K562 (cell line): ENCODE measurements around the gene POU4F3. TPM values are rescaled to one million over a fixed set of nuclear protein-coding genes. Genes with fewer than 3 reads are reported as not detected.

Experiments
- ATAC-seq: fragments of 200-7000 bp; cut with Tn5 transposase; 3 replicates; pipeline ENCODE4 v1.9.1; 2020; ENCODE audit warnings: moderate library complexity
- BruUV-seq: library from RNA; stranded (reverse); fragments of 400-500 nt; replicated peaks from 2 replicates; lab custom pipeline; 2021; lab: Mats Ljungman, UMichigan
- CTCF ChIA-PET: fragments of 300-600 bp; formaldehyde crosslinking; extraction: SDS; loops from one replicate; lab custom pipeline; 2021; ENCODE audit warnings: low intra/inter-chr PET ratio; lab: Yijun Ruan, JAX
- POLR2A ChIA-PET: fragments of 300-600, 350-650 bp; sonication (Branson Sonifier 250); formaldehyde crosslinking; extraction: SDS; loops from one replicate; lab custom pipeline; 2021; ENCODE audit warnings: antibody characterized with exemption, inconsistent platforms; lab: Yijun Ruan, JAX
- DNase-seq, 4 experiments: peaks; one replicate each; pipeline versions ENCODE4 v3.0.0 to v3.0.0-alpha.2; 2011 to 2018; ENCODE audit warnings: low spot score in 3 of 4, mixed read lengths in 3 of 4; ENCODE audit errors: extremely low read depth in 1 of 4
- FAIRE-seq: peaks from 2 replicates; lab custom pipeline; 2011; peaks lifted over from hg19 to GRCh38; lab: Jason Lieb, UNC
- H2AFZ ChIP-seq: 2 replicates; pipeline ENCODE4 v1.6.0; 2011; ENCODE audit warnings: low read depth, low read length, control low read depth, inconsistent platforms
- H3K27ac ChIP-seq: fragments of 200-600 bp; 3 replicates; pipeline ENCODE4 v1.8.0; 2011; ENCODE audit warnings: low read depth, mild to moderate bottlenecking, control low read depth, inconsistent platforms, low read length, moderate library complexity, mixed read lengths; ENCODE audit errors: extremely low read depth
- H3K27me3 ChIP-seq, 2 experiments: fragments of 300-600 bp in 1 of 2; 2 replicates in 1 of 2; 3 replicates in 1 of 2; pipeline versions ENCODE4 v1.6.0 to v1.8.0; 2011; ENCODE audit warnings: inconsistent platforms in 2 of 2, low read length in 2 of 2, mild to moderate bottlenecking in 1 of 2, mixed read lengths in 1 of 2, moderate library complexity in 1 of 2; ENCODE audit not compliant: control insufficient read depth in 2 of 2, insufficient read depth in 2 of 2
- H3K36me3 ChIP-seq: fragments of 300-600 bp; 3 replicates; pipeline ENCODE4 v1.8.0; 2011; ENCODE audit warnings: mild to moderate bottlenecking, low read length, inconsistent platforms; ENCODE audit not compliant: control insufficient read depth, insufficient read depth
- H3K4me1 ChIP-seq, 2 experiments: fragments of 200-600 bp in 1 of 2; replicated peaks in 1 of 2; 2 replicates in 1 of 2; 3 replicates in 1 of 2; pipeline versions ENCODE4 v1.5.1 to v1.8.0; 2011; ENCODE audit warnings: inconsistent platforms in 2 of 2, low read length in 2 of 2, mild to moderate bottlenecking in 1 of 2, mixed read lengths in 1 of 2, moderate library complexity in 1 of 2; ENCODE audit not compliant: control insufficient read depth in 2 of 2, insufficient read depth in 2 of 2
- H3K4me2 ChIP-seq: 2 replicates; pipeline ENCODE4 v1.6.1; 2011; ENCODE audit warnings: low read length, control low read depth, inconsistent platforms, mixed read lengths; ENCODE audit not compliant: insufficient read depth
- H3K4me3 ChIP-seq: fragments of 200-600 bp; sonication (generic), shearing (Covaris generic); 2 replicates; pipeline ENCODE4 v1.5.1; 2016; ENCODE audit warnings: control low read depth, inconsistent platforms
- H3K79me2 ChIP-seq: fragments of 200-600 bp; 3 replicates; pipeline ENCODE4 v1.8.0; 2011; ENCODE audit warnings: low read length, inconsistent platforms; ENCODE audit not compliant: control insufficient read depth, insufficient read depth
- H3K9ac ChIP-seq, 2 experiments: 2 replicates each; pipeline versions ENCODE4 v1.6.0 to v1.6.1; 2011; ENCODE audit warnings: low read depth in 2 of 2, low read length in 2 of 2, control low read depth in 1 of 2, inconsistent platforms in 1 of 2, mild to moderate bottlenecking in 1 of 2, mixed read lengths in 1 of 2; ENCODE audit not compliant: insufficient read depth in 1 of 2
- H3K9me1 ChIP-seq: one replicate; pipeline ENCODE4 v1.6.0; 2011; ENCODE audit warnings: inconsistent platforms, mild to moderate bottlenecking, low read length, moderate library complexity; ENCODE audit not compliant: control insufficient read depth, insufficient read depth
- H3K9me3 ChIP-seq: replicated peaks from 2 replicates; pipeline ENCODE4 v1.5.1; 2011; ENCODE audit warnings: low read depth, low read length, inconsistent platforms; ENCODE audit not compliant: control insufficient read depth, insufficient read depth
- H4K20me1 ChIP-seq: replicated peaks from 2 replicates; pipeline ENCODE4 v1.6.1; 2011; ENCODE audit warnings: low read length, inconsistent platforms, mixed read lengths; ENCODE audit not compliant: control insufficient read depth, insufficient read depth
- ARID1B ChIP-seq: fragments of 450-650 bp; IDR thresholded peaks from 2 replicates; pipeline ENCODE4 v1.6.1; 2016; ENCODE audit warnings: antibody characterized with exemption, mild to moderate bottlenecking, inconsistent platforms
- BRD4 ChIP-seq: fragments of 200-600 bp; sonication (generic); IDR thresholded peaks from 2 replicates; pipeline ENCODE4 v1.6.1; 2017; ENCODE audit warnings: inconsistent platforms
- CHD2 ChIP-seq: IDR thresholded peaks from 2 replicates; pipeline ENCODE4 v1.6.1; 2011; ENCODE audit warnings: low read depth, low read length
- CTBP1 ChIP-seq: fragments of 450-650 bp; IDR thresholded peaks from 2 replicates; pipeline ENCODE4 v1.6.1; 2016; ENCODE audit warnings: borderline replicate concordance
- FOXK1 ChIP-seq: sonication (generic); formaldehyde crosslinking; IDR thresholded peaks from 2 replicates; pipeline ENCODE4 v1.8.0; 2022; ENCODE audit warnings: missing genetic modification reagents, mild to moderate bottlenecking, borderline replicate concordance
- HDAC1 ChIP-seq, 2 experiments: fragments of 450-650 bp; IDR thresholded peaks; 2 replicates each; pipeline ENCODE4 v1.6.1; 2016 to 2017; ENCODE audit warnings: inconsistent platforms in 1 of 2, mild to moderate bottlenecking in 1 of 2, moderate library complexity in 1 of 2
- LEF1 ChIP-seq: fragments of 450-650 bp; IDR thresholded peaks from 2 replicates; pipeline ENCODE4 v1.6.1; 2016; ENCODE audit warnings: mild to moderate bottlenecking
- MEF2A ChIP-seq: IDR thresholded peaks from 2 replicates; pipeline ENCODE4 v1.6.1; 2011; ENCODE audit warnings: low read depth, mild to moderate bottlenecking, low read length, moderate library complexity; ENCODE audit not compliant: control insufficient read depth
- POLR2G ChIP-seq: fragments of 200-400 bp; formaldehyde crosslinking; IDR thresholded peaks from 2 replicates; pipeline ENCODE4 v1.6.1; 2017; ENCODE audit warnings: low read depth, mild to moderate bottlenecking, antibody characterized with exemption, low read length, moderate library complexity
- RAD21 ChIP-seq, 2 experiments: fragments of 250-450 bp in 1 of 2; fragments of 450-650 bp in 1 of 2; sonication (Bioruptor Pico) in 1 of 2; formaldehyde crosslinking in 1 of 2; IDR thresholded peaks in 1 of 2; conservative IDR thresholded peaks in 1 of 2; 2 replicates each; pipeline versions ENCODE4 v1.4.0 to v1.8.0; 2020 to 2022; ENCODE audit warnings: mild to moderate bottlenecking in 2 of 2, moderate library complexity in 1 of 2
- RBM15 ChIP-seq: fragments of 200-400 bp; formaldehyde crosslinking; IDR thresholded peaks from 2 replicates; pipeline ENCODE4 v1.6.1; 2018; ENCODE audit warnings: mild to moderate bottlenecking, low read length, moderate library complexity; ENCODE audit not compliant: insufficient read depth
- TFAP4 ChIP-seq: sonication (generic); formaldehyde crosslinking; IDR thresholded peaks from 2 replicates; pipeline ENCODE4 v1.8.0; 2022; ENCODE audit warnings: missing genetic modification reagents, mild to moderate bottlenecking, moderate library complexity, borderline replicate concordance
- ZC3H8 ChIP-seq: fragments of 450-650 bp; IDR thresholded peaks from 2 replicates; pipeline ENCODE4 v1.6.1; 2017
- ZFP1 ChIP-seq: fragments of 450-650 bp; formaldehyde crosslinking; IDR thresholded peaks from 2 replicates; pipeline ENCODE4 v1.4.0; 2020; ENCODE audit warnings: mild to moderate bottlenecking, mixed read lengths
- ZFP91 ChIP-seq: sonication (generic); formaldehyde crosslinking; IDR thresholded peaks from 2 replicates; pipeline ENCODE4 v1.8.0; 2022; ENCODE audit warnings: mild to moderate bottlenecking, missing genetic modification reagents
- ZNF217 ChIP-seq: sonication (generic); formaldehyde crosslinking; IDR thresholded peaks from 2 replicates; pipeline ENCODE4 v1.8.0; 2022; ENCODE audit warnings: mild to moderate bottlenecking, missing genetic modification reagents
- ZNF561 ChIP-seq: fragments of 450-650 bp; formaldehyde crosslinking; conservative IDR thresholded peaks from 2 replicates; pipeline ENCODE4 v1.4.0; 2020; ENCODE audit warnings: mild to moderate bottlenecking, moderate library complexity
- ZNF77 ChIP-seq: fragments of 250-450 bp; sonication (Bioruptor Pico); IDR thresholded peaks from 2 replicates; pipeline ENCODE4 v1.5.0; 2020
- ZNF780A ChIP-seq: fragments of 250-450 bp; sonication (Bioruptor Pico); IDR thresholded peaks from 2 replicates; pipeline ENCODE4 v1.5.0; 2021; ENCODE audit warnings: mild to moderate bottlenecking
- WGBS: fragments of 100-300 bp; shearing (Covaris generic); methylation state at CpG from one replicate; pipeline ENCODE4 v1.1.6; 2016; ENCODE audit warnings: low coverage, mixed read lengths; ENCODE audit not compliant: insufficient coverage; ENCODE audit errors: missing lambda C conversion rate; 5-methylcytosine and 5-hydroxymethylcytosine counted together
- in situ Hi-C: fragments of 300-500 bp; cut with MboI; formaldehyde crosslinking; loops from 4 replicates; pipeline ENCODE4 v1.15.0; 2018; ENCODE audit warnings: inconsistent platforms, mixed read lengths
- intact Hi-C: fragments of 100-400 bp; cut with micrococcal nuclease; formaldehyde crosslinking; loops from 2 replicates; pipeline ENCODE4 v1.14.2; 2022
- polyA plus RNA-seq, 8 experiments: library from polyadenylated mRNA; depleted of rRNA in 4 of 8; stranded (reverse) in 5 of 8; unstranded in 3 of 8; fragments of >200 nt; fragmentation: Nextera tagmentation in 2 of 8; fragmentation: Illumina TruSeq in 1 of 8; extraction: Ambion mirVana in 2 of 8; extraction: Trizol in 1 of 8; gene quantifications; 2 replicates each; pipeline versions ENCODE4 v1.2.1 to v1.2.3, GENCODE V29; 2011 to 2014; ENCODE audit warnings: inconsistent platforms in 1 of 8, missing spikeins in 1 of 8
- total RNA-seq, 7 experiments: library from RNA; depleted of rRNA in 6 of 7; stranded (reverse); fragments of >200 nt in 6 of 7; fragmentation: Illumina TruSeq in 2 of 7; extraction: Trizol in 2 of 7; gene quantifications; 2 replicates each; pipeline versions ENCODE4 v1.2.1 to v1.2.3, GENCODE V29; 2011 to 2021; ENCODE audit warnings: low replicate concordance in 1 of 7
- TF ChIP-seq, protein P1 (sequence below): fragments of 250-450 bp; sonication (Bioruptor Pico); IDR thresholded peaks from 2 replicates; pipeline ENCODE4 v1.8.0; 2022; ENCODE audit warnings: moderate library complexity, mild to moderate bottlenecking, inconsistent platforms

Gene POU4F3
- total and polyA plus RNA-seq, 9 of the 15 experiments (the other 6 are each of a cell fraction or from before 2014, with no cell fraction given): 0.04 to 0.13 (median 0.07) TPM; not detected in 6

DNA sequence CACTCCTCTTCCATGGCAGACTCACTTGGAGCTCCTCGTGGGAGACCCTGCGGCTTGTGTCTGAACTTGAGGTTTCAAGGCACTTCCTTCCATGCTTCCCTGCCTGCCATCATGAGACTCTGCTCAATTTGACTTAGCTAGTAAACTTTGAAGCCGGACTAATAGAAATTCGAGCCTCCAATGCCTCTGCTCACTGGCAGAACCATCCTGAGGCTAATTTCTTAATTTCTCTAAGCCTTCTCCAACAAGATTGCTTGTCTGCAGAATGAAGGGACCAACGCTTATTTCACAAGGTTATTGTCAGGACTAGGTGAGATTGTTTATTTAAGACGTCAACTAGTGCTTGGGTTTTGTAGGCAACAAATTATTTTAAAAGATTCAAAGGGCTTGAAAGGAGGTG is 3.2 kb downstream of the POU4F3 start:
- Histone ChIP-seq H3K9me1 (no peaks in the 10 kb centered on the region), H3K27me3 (peaks cover 58 to 92% of the 10 kb centered on the region in 2 experiments), H3K27ac (no peak overlapping the region), H2AFZ (no peak overlapping the region), H3K4me1 (peaks cover 0 to 21% of the 10 kb centered on the region in 2 experiments; a peak in 2 of 5 replicates), H3K36me3 (no peaks in the 10 kb centered on the region), H4K20me1 (no peaks in the 10 kb centered on the region; the same call in none of the 2 replicates), H3K9ac (no peak overlapping the region), H3K4me2 (no peak overlapping the region), H3K4me3 (no peak overlapping the region), H3K79me2 (no peaks in the 10 kb centered on the region), H3K9me3 (no peaks in the 10 kb centered on the region)
- in situ Hi-C loops (no loop called here), intact Hi-C loops (no loop called here)
- no peak for DNase-seq
- ATAC-seq: no peak
- whole genome bisulfite sequencing: 1% methylated on average over 6 of the region's 6 CpGs
- no peak for FAIRE-seq
- BruUV-seq: no TSS peak
- CTCF ChIA-PET: no interaction called here
- POLR2A ChIA-PET: no interaction called here
- TF ChIP-seq TFAP4 (no peak), ZNF77 (CRISPR knock-in tag) (no peak), FOXK1 (CRISPR knock-in tag) (no peak), BRD4 (no peak), RBM15 (no peak), RAD21 (CRISPR knock-in tag; conservative IDR thresholded peaks at IDR 0.05 in 1 of 2, IDR thresholded peaks at IDR 0.05 in 1 of 2) (no peak), ZNF217 (no peak), LEF1 (no peak), CTBP1 (no peak), ZC3H8 (no peak), CHD2 (no peak), POLR2G (no peak), ZNF561 (CRISPR knock-in tag) (no peak), ZFP91 (CRISPR knock-in tag) (no peak), ZFP1 (CRISPR knock-in tag) (no peak), ZNF780A (CRISPR knock-in tag) (no peak), ARID1B (no peak), MEF2A (no peak), HDAC1 (IDR thresholded peaks at IDR 0.05) (no peak)
- TF ChIP-seq, protein P1, sequence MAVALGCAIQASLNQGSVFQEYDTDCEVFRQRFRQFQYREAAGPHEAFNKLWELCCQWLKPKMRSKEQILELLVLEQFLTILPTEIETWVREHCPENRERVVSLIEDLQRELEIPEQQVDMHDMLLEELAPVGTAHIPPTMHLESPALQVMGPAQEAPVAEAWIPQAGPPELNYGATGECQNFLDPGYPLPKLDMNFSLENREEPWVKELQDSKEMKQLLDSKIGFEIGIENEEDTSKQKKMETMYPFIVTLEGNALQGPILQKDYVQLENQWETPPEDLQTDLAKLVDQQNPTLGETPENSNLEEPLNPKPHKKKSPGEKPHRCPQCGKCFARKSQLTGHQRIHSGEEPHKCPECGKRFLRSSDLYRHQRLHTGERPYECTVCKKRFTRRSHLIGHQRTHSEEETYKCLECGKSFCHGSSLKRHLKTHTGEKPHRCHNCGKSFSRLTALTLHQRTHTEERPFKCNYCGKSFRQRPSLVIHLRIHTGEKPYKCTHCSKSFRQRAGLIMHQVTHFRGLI: no peak
